K562 (cell line): ENCODE data around the gene BCAR1. TPM values are rescaled to one million over a fixed set of nuclear protein-coding genes. Genes with fewer than 3 reads are reported as not detected.
A peak's percentile ranks its signal among the peaks of the same experiment; 100 is the strongest.

Source experiments
- ATAC-seq: fragments of 200-7000 bp; cut with Tn5 transposase; 3 replicates; pipeline ENCODE4 v1.9.1; 2020; ENCODE audit warnings: moderate library complexity
- BruUV-seq: library from RNA; stranded (reverse); fragments of 400-500 nt; replicated peaks from 2 replicates; lab custom pipeline; 2021; lab: Mats Ljungman, UMichigan
- CTCF ChIA-PET: fragments of 300-600 bp; formaldehyde crosslinking; extraction: SDS; loops from one replicate; lab custom pipeline; 2021; ENCODE audit warnings: low intra/inter-chr PET ratio; lab: Yijun Ruan, JAX
- POLR2A ChIA-PET: fragments of 300-600, 350-650 bp; sonication (Branson Sonifier 250); formaldehyde crosslinking; extraction: SDS; loops from one replicate; lab custom pipeline; 2021; ENCODE audit warnings: antibody characterized with exemption, inconsistent platforms; lab: Yijun Ruan, JAX
- DNase-seq, 4 experiments: peaks; one replicate each; pipeline versions ENCODE4 v3.0.0 to v3.0.0-alpha.2; 2011 to 2018; ENCODE audit warnings: low spot score in 3 of 4, mixed read lengths in 3 of 4; ENCODE audit errors: extremely low read depth in 1 of 4
- FAIRE-seq: peaks from 2 replicates; lab custom pipeline; 2011; peaks lifted over from hg19 to GRCh38; lab: Jason Lieb, UNC
- H2AFZ ChIP-seq: 2 replicates; pipeline ENCODE4 v1.6.0; 2011; ENCODE audit warnings: low read depth, low read length, control low read depth, inconsistent platforms
- H3K27ac ChIP-seq: fragments of 200-600 bp; 3 replicates; pipeline ENCODE4 v1.8.0; 2011; ENCODE audit warnings: low read depth, mild to moderate bottlenecking, control low read depth, inconsistent platforms, low read length, moderate library complexity, mixed read lengths; ENCODE audit errors: extremely low read depth
- H3K27me3 ChIP-seq, 2 experiments: fragments of 300-600 bp in 1 of 2; 2 replicates in 1 of 2; 3 replicates in 1 of 2; pipeline versions ENCODE4 v1.6.0 to v1.8.0; 2011; ENCODE audit warnings: inconsistent platforms in 2 of 2, low read length in 2 of 2, mild to moderate bottlenecking in 1 of 2, mixed read lengths in 1 of 2, moderate library complexity in 1 of 2; ENCODE audit not compliant: control insufficient read depth in 2 of 2, insufficient read depth in 2 of 2
- H3K36me3 ChIP-seq: fragments of 300-600 bp; 3 replicates; pipeline ENCODE4 v1.8.0; 2011; ENCODE audit warnings: mild to moderate bottlenecking, low read length, inconsistent platforms; ENCODE audit not compliant: control insufficient read depth, insufficient read depth
- H3K4me1 ChIP-seq, 2 experiments: fragments of 200-600 bp in 1 of 2; replicated peaks in 1 of 2; 2 replicates in 1 of 2; 3 replicates in 1 of 2; pipeline versions ENCODE4 v1.5.1 to v1.8.0; 2011; ENCODE audit warnings: inconsistent platforms in 2 of 2, low read length in 2 of 2, mild to moderate bottlenecking in 1 of 2, mixed read lengths in 1 of 2, moderate library complexity in 1 of 2; ENCODE audit not compliant: control insufficient read depth in 2 of 2, insufficient read depth in 2 of 2
- H3K4me2 ChIP-seq: 2 replicates; pipeline ENCODE4 v1.6.1; 2011; ENCODE audit warnings: low read length, control low read depth, inconsistent platforms, mixed read lengths; ENCODE audit not compliant: insufficient read depth
- H3K4me3 ChIP-seq: fragments of 200-600 bp; sonication (generic), shearing (Covaris generic); 2 replicates; pipeline ENCODE4 v1.5.1; 2016; ENCODE audit warnings: control low read depth, inconsistent platforms
- H3K79me2 ChIP-seq: fragments of 200-600 bp; 3 replicates; pipeline ENCODE4 v1.8.0; 2011; ENCODE audit warnings: low read length, inconsistent platforms; ENCODE audit not compliant: control insufficient read depth, insufficient read depth
- H3K9ac ChIP-seq, 2 experiments: 2 replicates each; pipeline versions ENCODE4 v1.6.0 to v1.6.1; 2011; ENCODE audit warnings: low read depth in 2 of 2, low read length in 2 of 2, control low read depth in 1 of 2, inconsistent platforms in 1 of 2, mild to moderate bottlenecking in 1 of 2, mixed read lengths in 1 of 2; ENCODE audit not compliant: insufficient read depth in 1 of 2
- H3K9me1 ChIP-seq: one replicate; pipeline ENCODE4 v1.6.0; 2011; ENCODE audit warnings: inconsistent platforms, mild to moderate bottlenecking, low read length, moderate library complexity; ENCODE audit not compliant: control insufficient read depth, insufficient read depth
- H3K9me3 ChIP-seq: replicated peaks from 2 replicates; pipeline ENCODE4 v1.5.1; 2011; ENCODE audit warnings: low read depth, low read length, inconsistent platforms; ENCODE audit not compliant: control insufficient read depth, insufficient read depth
- H4K20me1 ChIP-seq: replicated peaks from 2 replicates; pipeline ENCODE4 v1.6.1; 2011; ENCODE audit warnings: low read length, inconsistent platforms, mixed read lengths; ENCODE audit not compliant: control insufficient read depth, insufficient read depth
- ATF1 ChIP-seq, 2 experiments: fragments of 450-650 bp in 1 of 2; IDR thresholded peaks; 2 replicates each; pipeline ENCODE4 v1.6.1; 2016; ENCODE audit warnings: missing compliant biosample characterization in 1 of 2, missing genetic modification characterization in 1 of 2
- BHLHE40 ChIP-seq: IDR thresholded peaks from 2 replicates; pipeline ENCODE4 v1.6.1; 2011; ENCODE audit warnings: low read length, improper control_type of control experiment
- BMI1 ChIP-seq: fragments of 150-350 bp; IDR thresholded peaks from 2 replicates; pipeline ENCODE4 v1.6.1; 2014; ENCODE audit warnings: low read length
- HNRNPH1 ChIP-seq: fragments of 200-400 bp; formaldehyde crosslinking; optimal IDR thresholded peaks from 2 replicates; pipeline ENCODE3; 2017; ENCODE audit warnings: low read depth, mild to moderate bottlenecking, low read length, moderate library complexity
- KAT8 ChIP-seq: fragments of 450-650 bp; IDR thresholded peaks from 2 replicates; pipeline ENCODE4 v1.6.1; 2016; ENCODE audit warnings: low read depth, mild to moderate bottlenecking
- MCM5 ChIP-seq: fragments of 450-650 bp; IDR thresholded peaks from 2 replicates; pipeline ENCODE4 v1.6.1; 2016; ENCODE audit warnings: low read depth
- SAP30 ChIP-seq: fragments of 200-600 bp; sonication (generic); IDR thresholded peaks from 2 replicates; pipeline ENCODE4 v1.6.1; 2012; ENCODE audit warnings: borderline replicate concordance, low read depth, mild to moderate bottlenecking, moderate library complexity, low read length, control low read depth, inconsistent platforms; ENCODE audit not compliant: insufficient read depth, poor library complexity, severe bottlenecking
- SMARCC2 ChIP-seq: fragments of 450-650 bp; IDR thresholded peaks from 2 replicates; pipeline ENCODE4 v1.6.1; 2017; ENCODE audit warnings: antibody characterized with exemption, moderate library complexity, mild to moderate bottlenecking, low read depth
- SP1 ChIP-seq: sonication (generic); formaldehyde crosslinking; IDR thresholded peaks from 2 replicates; pipeline ENCODE4 v1.8.1; 2022; ENCODE audit warnings: mild to moderate bottlenecking, missing genetic modification reagents
- SREBF2 ChIP-seq: sonication (generic); formaldehyde crosslinking; IDR thresholded peaks from 2 replicates; pipeline ENCODE4 v1.4.0; 2020; ENCODE audit warnings: mild to moderate bottlenecking, missing genetic modification reagents
- SUPT5H ChIP-seq: fragments of 450-650 bp; IDR thresholded peaks from 2 replicates; pipeline ENCODE4 v1.6.1; 2016
- ZKSCAN3 ChIP-seq: fragments of 250-450 bp; sonication (Bioruptor Pico); IDR thresholded peaks from 2 replicates; pipeline ENCODE4 v1.4.0; 2020
- ZNF184 ChIP-seq: sonication (generic); formaldehyde crosslinking; IDR thresholded peaks from 2 replicates; pipeline ENCODE4 v1.5.0; 2020; ENCODE audit warnings: missing genetic modification reagents
- WGBS: fragments of 100-300 bp; shearing (Covaris generic); methylation state at CpG from one replicate; pipeline ENCODE4 v1.1.6; 2016; ENCODE audit warnings: low coverage, mixed read lengths; ENCODE audit not compliant: insufficient coverage; ENCODE audit errors: missing lambda C conversion rate; 5-methylcytosine and 5-hydroxymethylcytosine counted together
- in situ Hi-C: fragments of 300-500 bp; cut with MboI; formaldehyde crosslinking; loops from 4 replicates; pipeline ENCODE4 v1.15.0; 2018; ENCODE audit warnings: inconsistent platforms, mixed read lengths
- intact Hi-C: fragments of 100-400 bp; cut with micrococcal nuclease; formaldehyde crosslinking; loops from 2 replicates; pipeline ENCODE4 v1.14.2; 2022
- polyA plus RNA-seq, 8 experiments: library from polyadenylated mRNA; depleted of rRNA in 4 of 8; stranded (reverse) in 5 of 8; unstranded in 3 of 8; fragments of >200 nt; fragmentation: Nextera tagmentation in 2 of 8; fragmentation: Illumina TruSeq in 1 of 8; extraction: Ambion mirVana in 2 of 8; extraction: Trizol in 1 of 8; gene quantifications; 2 replicates each; pipeline versions ENCODE4 v1.2.1 to v1.2.3, GENCODE V29; 2011 to 2014; ENCODE audit warnings: inconsistent platforms in 1 of 8, missing spikeins in 1 of 8
- total RNA-seq, 7 experiments: library from RNA; depleted of rRNA in 6 of 7; stranded (reverse); fragments of >200 nt in 6 of 7; fragmentation: Illumina TruSeq in 2 of 7; extraction: Trizol in 2 of 7; gene quantifications; 2 replicates each; pipeline versions ENCODE4 v1.2.1 to v1.2.3, GENCODE V29; 2011 to 2021; ENCODE audit warnings: low replicate concordance in 1 of 7
- TF ChIP-seq, protein P1 (sequence below): fragments of 450-650 bp; formaldehyde crosslinking; IDR thresholded peaks from 2 replicates; pipeline ENCODE4 v1.4.0; 2022; ENCODE audit warnings: missing genetic modification characterization
- TF ChIP-seq, protein P2 (sequence below): fragments of 450-650 bp; IDR thresholded peaks from one replicate; pipeline ENCODE4 v1.6.1; 2018; ENCODE audit warnings: mild to moderate bottlenecking, moderate library complexity; ENCODE audit not compliant: partially characterized antibody

The BCAR1 gene
- total and polyA plus RNA-seq, 9 of the 15 experiments (the other 6 are each of a cell fraction or from before 2014, with no cell fraction given) = 0.10 to 26.3 (median 3.6) TPM

DNA sequence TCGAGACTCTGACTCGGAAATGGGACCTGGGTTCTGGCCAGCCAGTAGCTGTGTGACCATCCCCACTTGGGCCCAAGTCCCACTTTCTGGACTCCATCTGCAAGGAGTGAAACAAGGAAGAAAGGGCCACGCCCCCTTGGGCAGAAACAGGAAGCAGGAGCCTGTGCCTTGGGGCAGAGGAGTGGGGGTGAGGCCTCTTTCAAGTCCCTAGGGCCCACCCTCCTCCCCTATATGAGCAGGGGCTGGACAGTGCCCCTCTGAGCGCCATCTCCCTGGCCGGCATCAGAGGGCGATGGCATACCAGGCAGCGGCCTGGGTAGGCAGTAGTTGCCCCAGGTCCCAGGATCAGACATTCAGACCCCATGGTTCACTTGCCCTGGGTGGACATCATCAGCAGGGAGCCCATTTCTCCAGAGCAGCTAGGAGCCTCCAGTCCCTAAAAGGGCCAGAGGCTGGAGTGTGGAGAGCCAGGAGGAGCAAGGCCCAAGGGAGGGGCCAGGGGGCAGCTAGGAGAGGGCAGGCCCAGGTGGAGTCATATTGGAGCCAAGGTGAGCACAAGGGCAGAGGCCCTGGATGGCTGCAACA lies 7.1 kb downstream of the BCAR1 start:
- WGBS = 78% methylated on average over 6 of the region's 7 CpGs
- peaks cover 17% of the 10 kb centered on the region; the same call in 2 of the 3 replicates for H3K79me2 ChIP-seq
- H4K20me1 ChIP-seq = peaks cover 37% of the 10 kb centered on the region
- ChIA-PET CTCF (interaction anchor here (0.6 kb wide), 1 partner anchor 159 kb away, joined by 3 read pairs; no protein-coding TSS in a partner anchor), POLR2A (no interaction called here)
- no peak for ATAC-seq
- no TSS peak for BruUV-seq
- no peaks in the 10 kb centered on the region for H3K9me1 ChIP-seq
- peaks cover 11 to 69% of the 10 kb centered on the region in 2 experiments; a peak in 4 of 5 replicates for H3K4me1 ChIP-seq
- no peaks in the 10 kb centered on the region for H3K9me3 ChIP-seq
- no peak overlapping the region for H3K4me2 ChIP-seq
- H3K9ac ChIP-seq = 0 out of 4 replicates have a peak overlapping the region, but pooled peaks of 1 of the 2 experiments have one; percentile 41
- H3K4me3 ChIP-seq = no peak overlapping the region
- in situ Hi-C loops = no loop called here
- no peak overlapping the region for H2AFZ ChIP-seq
- no peak overlapping the region for H3K27ac ChIP-seq
- TF ChIP-seq, protein P1, sequence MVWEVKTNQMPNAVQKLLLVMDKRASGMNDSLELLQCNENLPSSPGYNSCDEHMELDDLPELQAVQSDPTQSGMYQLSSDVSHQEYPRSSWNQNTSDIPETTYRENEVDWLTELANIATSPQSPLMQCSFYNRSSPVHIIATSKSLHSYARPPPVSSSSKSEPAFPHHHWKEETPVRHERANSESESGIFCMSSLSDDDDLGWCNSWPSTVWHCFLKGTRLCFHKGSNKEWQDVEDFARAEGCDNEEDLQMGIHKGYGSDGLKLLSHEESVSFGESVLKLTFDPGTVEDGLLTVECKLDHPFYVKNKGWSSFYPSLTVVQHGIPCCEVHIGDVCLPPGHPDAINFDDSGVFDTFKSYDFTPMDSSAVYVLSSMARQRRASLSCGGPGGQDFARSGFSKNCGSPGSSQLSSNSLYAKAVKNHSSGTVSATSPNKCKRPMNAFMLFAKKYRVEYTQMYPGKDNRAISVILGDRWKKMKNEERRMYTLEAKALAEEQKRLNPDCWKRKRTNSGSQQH (CRISPR knock-in tag) = no peak
- TF ChIP-seq ZKSCAN3 (CRISPR knock-in tag) (no peak), MCM5 (no peak), SP1 (CRISPR knock-in tag) (no peak), SMARCC2 (no peak), SUPT5H (no peak), BMI1 (no peak), BHLHE40 (no peak), ZNF184 (CRISPR knock-in tag) (no peak), KAT8 (no peak), ATF1 (CRISPR knock-in tag; IDR thresholded peaks at IDR 0.05) (no peak), ATF1 (tag; IDR thresholded peaks at IDR 0.05) (no peak), SREBF2 (CRISPR knock-in tag) (no peak), SAP30 (no peak), HNRNPH1 (no peak)
- TF ChIP-seq, protein P2, sequence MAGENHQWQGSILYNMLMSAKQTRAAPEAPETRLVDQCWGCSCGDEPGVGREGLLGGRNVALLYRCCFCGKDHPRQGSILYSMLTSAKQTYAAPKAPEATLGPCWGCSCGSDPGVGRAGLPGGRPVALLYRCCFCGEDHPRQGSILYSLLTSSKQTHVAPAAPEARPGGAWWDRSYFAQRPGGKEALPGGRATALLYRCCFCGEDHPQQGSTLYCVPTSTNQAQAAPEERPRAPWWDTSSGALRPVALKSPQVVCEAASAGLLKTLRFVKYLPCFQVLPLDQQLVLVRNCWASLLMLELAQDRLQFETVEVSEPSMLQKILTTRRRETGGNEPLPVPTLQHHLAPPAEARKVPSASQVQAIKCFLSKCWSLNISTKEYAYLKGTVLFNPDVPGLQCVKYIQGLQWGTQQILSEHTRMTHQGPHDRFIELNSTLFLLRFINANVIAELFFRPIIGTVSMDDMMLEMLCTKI = no peak
- no peak for DNase-seq
- intact Hi-C loops = no loop called here
- FAIRE-seq = no peak
- no peaks in the 10 kb centered on the region for H3K27me3 ChIP-seq
- H3K36me3 ChIP-seq = peaks cover 21% of the 10 kb centered on the region; the same call in 2 of the 3 replicates
